Kidney tubule cell (primary cell): Measurements from ENCODE around the gene PEX5L.

Experiments
- DNase-seq: peaks from one replicate; pipeline ENCODE4 v3.0.0-alpha.2; 2018; ENCODE audit warnings: low spot score

PEX5L gene

GRCh38 chr3:180004542-180004941, 32.2 kb downstream of the PEX5L start:
- no peak for DNase-seq

GRCh38 chr3:180002006-180002405, 34.7 kb downstream of the PEX5L start:
- DNase-seq, result no peak

- DNase-seq, result peak; percentile 9
Observed at GRCh38 chr3:180000500-180000899, 36.2 kb downstream of the PEX5L start.

- DNase-seq, result no peak
Observed at GRCh38 chr3:179995406-179995805, 41.3 kb downstream of the PEX5L start.

- no peak for DNase-seq
Observed at GRCh38 chr3:179991883-179992282, 44.9 kb downstream of the PEX5L start.

GRCh38 chr3:179991104-179991503, 45.6 kb downstream of the PEX5L start:
- DNase-seq, result no peak

GRCh38 chr3:179981646-179982045, 55.1 kb downstream of the PEX5L start:
- DNase-seq, result no peak

GRCh38 chr3:179977356-179977755, 59.4 kb downstream of the PEX5L start:
- DNase-seq, result no peak

GRCh38 chr3:179973931-179974361, 62.8 kb downstream of the PEX5L start:
- peak; percentile 12 for DNase-seq

GRCh38 chr3:179972881-179973423, 63.8 kb downstream of the PEX5L start:
- DNase-seq, result no peak

GRCh38 chr3:179971280-179971679, 65.5 kb downstream of the PEX5L start:
- no peak for DNase-seq

- DNase-seq, result no peak
Observed at GRCh38 chr3:179970746-179971145, 66.0 kb downstream of the PEX5L start.

- peak; percentile 35 for DNase-seq
Observed at GRCh38 chr3:179969525-179969924, 67.2 kb downstream of the PEX5L start.

GRCh38 chr3:179967622-179968021, 69.1 kb downstream of the PEX5L start:
- DNase-seq, result no peak

GRCh38 chr3:179964890-179965289, 71.8 kb downstream of the PEX5L start:
- DNase-seq, result no peak

GRCh38 chr3:179962629-179963387, 73.9 kb downstream of the PEX5L start:
- peak; percentile 11 for DNase-seq

- DNase-seq, result peak; percentile 63
Observed at GRCh38 chr3:179961703-179962078, 75.0 kb downstream of the PEX5L start.

- DNase-seq, result peak; percentile 53
Observed at GRCh38 chr3:179961071-179961702, 75.5 kb downstream of the PEX5L start.

- no peak for DNase-seq
Observed at GRCh38 chr3:179958759-179959158, 78.0 kb downstream of the PEX5L start.

GRCh38 chr3:179958143-179958542, 78.6 kb downstream of the PEX5L start:
- no peak for DNase-seq

- no peak for DNase-seq
Observed at GRCh38 chr3:179957264-179957845, 79.4 kb downstream of the PEX5L start.

GRCh38 chr3:179956416-179956830, 80.3 kb downstream of the PEX5L start:
- DNase-seq, result peak; percentile 17

- DNase-seq, result no peak
Observed at GRCh38 chr3:179955809-179956208, 80.9 kb downstream of the PEX5L start.
